HG03469 (cell line): Measurements from ENCODE around the gene IRX6.
A peak's percentile ranks its signal among the peaks of the same experiment; 100 is the strongest.

Experiments
- ATAC-seq: cut with Tn5 transposase; IDR thresholded peaks from one replicate; pipeline ENCODE4 v1.9.1; 2021; ENCODE audit warnings: mild to moderate bottlenecking, moderate library complexity, moderate number of reproducible peaks; ENCODE audit not compliant: unreplicated experiment

Gene IRX6

DNA sequence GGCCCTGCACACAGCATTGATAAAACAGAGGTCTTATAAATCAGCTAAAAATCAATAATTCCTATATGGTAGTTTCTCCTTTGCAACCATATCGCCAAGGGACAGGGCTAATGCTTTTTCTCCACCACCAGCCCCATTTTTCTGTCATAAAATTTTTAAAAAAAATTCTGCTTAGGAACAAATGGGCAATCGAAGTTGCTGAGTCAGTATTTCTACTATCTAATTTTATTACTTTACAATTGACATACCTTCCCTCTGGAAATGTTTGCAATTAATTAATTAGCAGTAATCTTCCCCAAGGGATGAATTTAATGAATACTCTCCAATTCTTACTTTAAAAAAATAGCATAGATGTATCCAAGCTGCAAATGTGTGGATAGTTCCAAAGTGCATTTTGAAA, 1.7 kb upstream of the IRX6 start:
- no peak for ATAC-seq

- ATAC-seq: no peak
These were observed 479 bp downstream of the IRX6 start for GRCh38 chr16:55324285-55325079.

DNA sequence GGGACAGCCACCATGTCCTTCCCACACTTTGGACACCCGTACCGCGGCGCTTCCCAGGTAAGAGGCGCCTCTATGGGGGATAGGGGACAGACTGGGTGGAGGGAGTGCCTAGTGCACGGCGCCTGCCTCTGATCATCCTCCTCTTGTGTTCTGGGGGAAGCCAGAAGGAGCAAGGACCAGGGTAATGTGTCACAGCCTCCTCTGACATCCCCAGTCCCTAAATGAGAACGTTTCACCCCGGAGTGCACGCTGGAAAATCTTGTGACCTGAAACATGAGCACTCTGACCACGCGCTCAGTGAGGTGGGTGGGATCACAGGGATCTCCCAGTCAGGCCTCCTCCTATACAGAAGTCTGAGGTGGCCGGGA, 1.1 kb downstream of the IRX6 start:
- ATAC-seq: no peak

GRCh38 chr16:55325458-55326109, 1.6 kb downstream of the IRX6 start:
- no peak for ATAC-seq

GRCh38 chr16:55326261-55327092, 2.5 kb downstream of the IRX6 start:
- ATAC-seq: no peak

- no peak for ATAC-seq
These were observed 4.9 kb downstream of the IRX6 start for GRCh38 chr16:55328611-55329569.

DNA sequence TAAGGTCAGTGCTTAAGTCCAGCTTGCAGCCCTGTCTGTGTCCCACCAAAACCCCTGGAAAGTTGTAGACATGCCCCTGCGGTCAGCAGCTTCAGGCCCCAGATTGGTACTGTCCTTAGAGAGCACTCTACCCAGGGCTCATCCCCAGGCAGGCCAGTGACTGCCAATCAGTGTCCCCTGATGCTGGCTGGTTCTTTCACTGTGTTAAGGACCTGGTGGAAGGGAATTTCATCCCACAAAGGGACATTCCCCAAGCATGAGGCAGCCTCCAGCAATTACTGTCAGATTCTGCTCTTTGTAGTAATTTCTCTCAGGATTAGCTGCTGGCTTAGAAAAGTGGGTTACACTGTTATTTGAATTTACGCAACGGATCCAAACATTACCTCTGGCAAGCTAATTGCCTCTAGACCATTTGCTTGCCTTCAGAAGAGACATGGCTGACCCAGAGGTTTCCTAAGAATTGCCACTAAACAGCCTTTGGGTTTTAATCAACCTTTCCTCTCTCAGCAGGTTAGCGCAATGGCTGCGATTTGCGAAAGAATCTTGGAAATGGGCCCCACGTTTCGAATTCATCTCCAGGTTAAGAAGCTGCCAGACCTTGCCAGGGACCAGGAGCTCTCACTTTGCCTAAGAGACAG, 5.9 kb downstream of the IRX6 start:
- ATAC-seq: no peak

DNA sequence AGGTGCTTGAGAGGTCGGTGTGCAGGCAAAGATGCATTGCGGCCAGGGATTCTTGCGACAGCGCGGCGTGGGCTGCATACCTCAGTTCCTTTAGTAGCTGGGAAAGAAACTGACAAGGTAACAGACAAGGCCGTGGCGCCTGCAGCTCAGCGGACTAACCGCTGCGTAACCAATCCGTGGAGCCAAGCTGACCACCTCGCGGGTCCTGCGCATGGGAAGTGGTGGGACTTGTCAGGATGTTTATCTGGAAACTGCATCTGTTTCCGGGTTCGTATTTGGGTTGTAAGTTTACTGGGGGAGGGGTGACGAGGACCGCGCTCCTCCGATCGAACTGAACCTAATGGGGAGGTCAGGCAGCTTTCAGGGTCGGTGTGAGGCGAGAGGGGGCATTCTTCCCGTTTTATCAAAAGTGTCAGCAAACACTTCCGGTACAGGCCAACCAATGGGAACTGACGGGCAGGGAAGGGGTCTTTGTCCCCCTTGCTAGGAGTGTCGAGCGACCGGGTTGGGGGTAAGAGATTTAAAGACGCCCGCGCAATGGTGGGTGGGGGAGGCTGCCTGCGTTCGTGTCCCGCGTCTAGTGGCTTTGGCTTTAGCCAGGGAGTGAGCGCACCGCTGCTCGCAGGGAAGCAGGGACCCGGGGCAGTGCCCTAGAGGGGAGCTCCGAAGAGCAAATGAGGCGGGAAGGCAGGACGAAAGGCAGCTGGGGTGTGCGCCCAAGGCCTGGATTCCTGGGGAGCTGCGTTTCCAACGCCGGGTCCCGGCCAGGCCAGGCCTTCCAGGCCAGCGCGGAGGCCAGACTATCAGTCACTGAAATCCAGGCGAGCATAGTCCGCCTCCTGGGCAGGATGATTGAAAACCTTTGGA, 7.0 kb downstream of the IRX6 start:
- no peak for ATAC-seq

- ATAC-seq: no peak
These were observed 7.7 kb downstream of the IRX6 start for GRCh38 chr16:55331648-55332185.

DNA sequence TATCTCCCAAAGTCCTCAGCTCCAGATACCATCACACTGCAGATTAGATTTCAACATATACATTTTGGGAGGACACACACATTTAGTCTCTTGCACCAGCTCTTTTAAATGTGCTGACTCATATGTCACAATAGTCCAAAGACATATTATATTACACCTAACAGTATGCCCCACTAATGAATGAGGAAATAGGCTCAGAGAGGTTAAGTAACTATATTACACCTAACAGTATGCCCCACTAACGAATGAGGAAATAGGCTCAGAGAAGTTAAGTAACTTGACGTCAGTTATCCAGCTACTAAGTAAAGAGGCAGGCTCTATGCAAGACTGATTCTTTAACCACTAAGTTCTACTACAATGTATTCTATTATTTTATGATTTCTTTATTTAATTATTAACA, 9.7 kb downstream of the IRX6 start:
- peak; percentile 63 for ATAC-seq

- ATAC-seq: no peak
These were observed 14.6 kb downstream of the IRX6 start for GRCh38 chr16:55338646-55339045.

DNA sequence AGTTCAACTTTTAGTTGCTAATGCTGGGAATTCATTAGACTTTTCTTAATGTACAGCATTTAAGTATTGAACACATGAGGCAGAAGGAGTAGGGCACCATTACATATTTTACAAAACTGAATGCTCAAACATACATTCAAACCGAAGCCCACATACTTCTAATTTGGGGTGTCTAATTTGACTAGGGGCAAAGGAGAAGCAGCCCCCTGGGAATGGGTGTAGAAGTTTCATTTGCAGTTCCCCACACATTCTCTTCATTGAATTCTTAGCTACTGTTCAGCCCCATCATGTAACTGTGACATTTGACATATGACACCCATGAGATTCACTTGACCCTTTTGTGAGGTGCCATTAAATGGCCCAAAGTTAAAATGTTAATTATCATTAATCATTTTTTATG, 16.4 kb downstream of the IRX6 start:
- no peak for ATAC-seq

GRCh38 chr16:55341681-55342080, 17.7 kb downstream of the IRX6 start:
- no peak for ATAC-seq

DNA sequence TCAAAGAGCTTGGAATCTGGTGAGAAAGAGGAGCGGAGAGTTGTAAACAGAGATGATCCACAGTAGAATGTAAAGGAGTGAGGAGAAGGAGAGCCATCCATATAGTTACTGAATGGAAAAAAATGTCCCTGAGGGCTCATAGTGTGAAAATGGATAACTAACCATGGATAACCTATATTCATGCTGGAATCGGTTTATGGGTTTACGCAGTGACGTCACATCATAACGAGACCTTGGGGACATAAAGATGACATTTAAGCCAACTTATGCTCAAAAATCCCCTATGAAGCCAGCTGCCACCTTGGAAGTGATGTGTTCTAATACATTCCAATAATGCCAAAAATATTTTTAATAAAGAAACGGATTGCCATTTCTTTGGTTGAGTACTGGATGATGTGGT, 22.5 kb downstream of the IRX6 start:
- ATAC-seq: no peak

GRCh38 chr16:55349867-55350266, 25.9 kb downstream of the IRX6 start:
- no peak for ATAC-seq

- ATAC-seq: no peak
These were observed 27.0 kb downstream of the IRX6 start for GRCh38 chr16:55350984-55351383.

GRCh38 chr16:55351936-55352335, 27.9 kb downstream of the IRX6 start:
- ATAC-seq: no peak

DNA sequence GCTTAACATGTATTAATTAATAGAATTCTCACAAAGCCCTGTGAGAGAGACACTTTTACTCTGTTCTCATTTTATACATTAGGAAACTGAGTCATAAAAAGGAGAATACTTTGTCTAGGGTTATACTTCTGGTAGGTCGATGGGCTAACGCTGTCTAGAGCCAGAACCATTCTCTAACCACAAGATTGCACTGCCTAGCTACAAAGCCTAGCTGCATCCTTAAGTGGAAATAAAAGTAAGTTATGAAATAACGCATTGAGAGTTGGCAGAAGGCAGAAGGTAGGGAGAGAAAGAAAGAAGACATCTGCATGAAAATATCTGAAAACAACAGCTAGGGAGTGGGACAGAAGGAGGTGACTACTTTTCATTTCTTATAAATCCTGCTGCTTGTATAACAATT, 33.2 kb downstream of the IRX6 start:
- ATAC-seq: no peak

GRCh38 chr16:55359946-55360345, 35.9 kb downstream of the IRX6 start:
- ATAC-seq: no peak
